ENCODE measurements around the gene FBRS. TPM values are rescaled to one million over a fixed set of nuclear protein-coding genes. Genes with fewer than 3 reads are reported as not detected.

The FBRS gene
- total RNA-seq = 26.9 and 39.0 TPM in 2 replicates

GRCh38 chr16:30657866-30658730, at the start of gene FBRS:
Gene FBRS, plus strand, starts transcription at chr16:30658431. Its CDS starts 1,088 bp downstream, at chr16:30659519.

GRCh38 chr16:30609926-30610839, 48.0 kb upstream of the FBRS start, which contains the start of gene ZNF689:
Gene ZNF689, minus strand, starts transcription at chr16:30610389. Its CDS starts 348 bp downstream, at chr16:30610041.

GRCh38 chr16:30650369-30651123, 7.7 kb upstream of the FBRS start, which contains the start of gene PRR14:
Gene PRR14, plus strand, starts transcription at chr16:30650960. Its CDS starts 686 bp downstream, at chr16:30651646.

GRCh38 chr16:30698816-30699614, 40.8 kb downstream of the FBRS start, which contains the start of gene SRCAP:
Gene SRCAP, plus strand, starts transcription at chr16:30699171. Its CDS starts 1,654 bp downstream, at chr16:30700825.

Other genes starting within 250 kb of the FBRS start
- gene DCTPP1, start 228.4 kb upstream of the FBRS start, total RNA-seq = 43.4 and 96.5 TPM in 2 replicates
- 20.2 and 23.2 TPM in 2 replicates for gene SEPHS2, start 212.6 kb upstream of the FBRS start, total RNA-seq
- gene ITGAL, start 185.7 kb upstream of the FBRS start, total RNA-seq = not detected in 2 replicates
- gene ZNF768, start 131.9 kb upstream of the FBRS start, total RNA-seq = 32.4 and 46.5 TPM in 2 replicates
- 6.4 and 11.0 TPM in 2 replicates for gene ZNF747, start 123.6 kb upstream of the FBRS start, total RNA-seq
- gene ZNF764, start 100.1 kb upstream of the FBRS start, total RNA-seq = 5.4 and 11.2 TPM in 2 replicates
- 8.0 and 11.8 TPM in 2 replicates for gene ZNF688, start 86.7 kb upstream of the FBRS start, total RNA-seq
- 4.4 and 8.7 TPM in 2 replicates for gene ZNF785, start 72.7 kb upstream of the FBRS start, total RNA-seq
- gene ZNF689, start 48.0 kb upstream of the FBRS start, total RNA-seq = 8.5 and 8.9 TPM in 2 replicates
- 32.1 and 36.4 TPM in 2 replicates for gene PRR14, start 7.5 kb upstream of the FBRS start, total RNA-seq
- 15.3 and 22.1 TPM in 2 replicates for gene SRCAP, start 40.7 kb downstream of the FBRS start, total RNA-seq
- 24.7 and 28.2 TPM in 2 replicates for gene PHKG2, start 90.0 kb downstream of the FBRS start, total RNA-seq
- 4.8 and 5.9 TPM in 2 replicates for gene CFAP119, start 103.6 kb downstream of the FBRS start, total RNA-seq
- 63.7 and 67.1 TPM in 2 replicates for gene RNF40, start 103.9 kb downstream of the FBRS start, total RNA-seq
- gene ZNF629, start 128.8 kb downstream of the FBRS start, total RNA-seq = 9.5 and 23.3 TPM in 2 replicates
- 60.0 and 62.7 TPM in 2 replicates for gene BCL7C, start 235.6 kb downstream of the FBRS start, total RNA-seq
- 2.8 and 6.8 TPM in 2 replicates for gene CTF1, start 238.2 kb downstream of the FBRS start, total RNA-seq